ENCODE measurements around the gene DIP2C.

DIP2C gene

GRCh38 chr10:232061-232460, 457.4 kb downstream of the DIP2C start:
- DNase-seq (ENCODE audit: extremely low spot score) = no peak
- CTCF ChIA-PET = no interaction called here
- TF ChIP-seq SUZ12 (IDR thresholded peaks at IDR 0.05) = no peak
- TF ChIP-seq FOXA1 (IDR thresholded peaks at IDR 0.05) = no peak
- POLR2A ChIA-PET = no interaction called here

GRCh38 chr10:230758-231157, 458.7 kb downstream of the DIP2C start:
- TF ChIP-seq NFRKB (IDR thresholded peaks at IDR 0.05) (no peak), HDGF (IDR thresholded peaks at IDR 0.05; ENCODE audit: borderline replicate concordance) (no peak), CTBP1 (IDR thresholded peaks at IDR 0.05; ENCODE audit: borderline replicate concordance) (no peak), BHLHE40 (IDR thresholded peaks at IDR 0.05; ENCODE audit: borderline replicate concordance) (no peak), SUZ12 (IDR thresholded peaks at IDR 0.05) (no peak), FOXA1 (IDR thresholded peaks at IDR 0.05) (no peak), FOXM1 (IDR thresholded peaks at IDR 0.05; ENCODE audit: borderline replicate concordance) (no peak), ARNT (IDR thresholded peaks at IDR 0.05) (no peak), SP1 (IDR thresholded peaks at IDR 0.05) (no peak)
- peak; percentile 16 for DNase-seq (ENCODE audit: extremely low spot score)
- CTCF ChIA-PET = no interaction called here
- POLR2A ChIA-PET = no interaction called here

GRCh38 chr10:228366-228765, 461.1 kb downstream of the DIP2C start:
- no peak for DNase-seq (ENCODE audit: extremely low spot score)
- no peak for TF ChIP-seq BHLHE40 (IDR thresholded peaks at IDR 0.05; ENCODE audit: borderline replicate concordance)
- no peak for TF ChIP-seq L3MBTL2 (conservative IDR thresholded peaks at IDR 0.05)
- no peak for TF ChIP-seq SP1 (IDR thresholded peaks at IDR 0.05)
- TF ChIP-seq TARDBP (IDR thresholded peaks at IDR 0.05) = no peak
- TF ChIP-seq FOXA1 (IDR thresholded peaks at IDR 0.05) = no peak
- no peak for TF ChIP-seq FOXM1 (IDR thresholded peaks at IDR 0.05; ENCODE audit: borderline replicate concordance)
- TF ChIP-seq CTBP1 (IDR thresholded peaks at IDR 0.05; ENCODE audit: borderline replicate concordance) = no peak
- TF ChIP-seq ARNT (IDR thresholded peaks at IDR 0.05) = no peak
- TF ChIP-seq SUZ12 (IDR thresholded peaks at IDR 0.05) = no peak
- TF ChIP-seq NFRKB (IDR thresholded peaks at IDR 0.05) = no peak
- no peak for TF ChIP-seq LEF1 (IDR thresholded peaks at IDR 0.05; ENCODE audit: borderline replicate concordance)
- no peak for TF ChIP-seq ZNF384 (IDR thresholded peaks at IDR 0.05)
- no peak for TF ChIP-seq ELF4 (IDR thresholded peaks at IDR 0.05)
- POLR2A ChIA-PET = no interaction called here
- CTCF ChIA-PET = no interaction called here

- ChIA-PET CTCF (no interaction called here), POLR2A (no interaction called here)
- DNase-seq (ENCODE audit: extremely low spot score) = no peak
- TF ChIP-seq CTBP1 (IDR thresholded peaks at IDR 0.05; ENCODE audit: borderline replicate concordance) (no peak), PKNOX1 (IDR thresholded peaks at IDR 0.05) (no peak)
Measured at GRCh38 chr10:227014-227413, 462.5 kb downstream of the DIP2C start.

- DNase-seq (ENCODE audit: extremely low spot score) = no peak
- TF ChIP-seq HDGF (IDR thresholded peaks at IDR 0.05; ENCODE audit: borderline replicate concordance) (no peak), CTBP1 (IDR thresholded peaks at IDR 0.05; ENCODE audit: borderline replicate concordance) (no peak), L3MBTL2 (conservative IDR thresholded peaks at IDR 0.05) (no peak), ZNF384 (IDR thresholded peaks at IDR 0.05) (no peak), LEF1 (IDR thresholded peaks at IDR 0.05; ENCODE audit: borderline replicate concordance) (no peak), SUZ12 (IDR thresholded peaks at IDR 0.05) (no peak), FOXK2 (IDR thresholded peaks at IDR 0.05) (no peak), BHLHE40 (IDR thresholded peaks at IDR 0.05; ENCODE audit: borderline replicate concordance) (no peak), FOXA1 (IDR thresholded peaks at IDR 0.05) (no peak)
- CTCF ChIA-PET = no interaction called here
- POLR2A ChIA-PET = no interaction called here
Measured at GRCh38 chr10:226018-226417, 463.4 kb downstream of the DIP2C start.

- CTCF ChIA-PET = no interaction called here
- POLR2A ChIA-PET = no interaction called here
- no peak for DNase-seq (ENCODE audit: extremely low spot score)
- TF ChIP-seq FOXK2 (IDR thresholded peaks at IDR 0.05) = no peak
- no peak for TF ChIP-seq ZNF384 (IDR thresholded peaks at IDR 0.05)
- no peak for TF ChIP-seq FOXM1 (IDR thresholded peaks at IDR 0.05; ENCODE audit: borderline replicate concordance)
- TF ChIP-seq FOXA1 (IDR thresholded peaks at IDR 0.05) = no peak
- TF ChIP-seq LEF1 (IDR thresholded peaks at IDR 0.05; ENCODE audit: borderline replicate concordance) = no peak
- TF ChIP-seq SP1 (IDR thresholded peaks at IDR 0.05) = no peak
- no peak for TF ChIP-seq TARDBP (IDR thresholded peaks at IDR 0.05)
- no peak for TF ChIP-seq SUZ12 (IDR thresholded peaks at IDR 0.05)
- TF ChIP-seq ELF4 (IDR thresholded peaks at IDR 0.05) = no peak
- TF ChIP-seq NFRKB (IDR thresholded peaks at IDR 0.05) = no peak
- TF ChIP-seq L3MBTL2 (conservative IDR thresholded peaks at IDR 0.05) = no peak
- no peak for TF ChIP-seq ARNT (IDR thresholded peaks at IDR 0.05)
- TF ChIP-seq CTBP1 (IDR thresholded peaks at IDR 0.05; ENCODE audit: borderline replicate concordance) = no peak
- no peak for TF ChIP-seq BHLHE40 (IDR thresholded peaks at IDR 0.05; ENCODE audit: borderline replicate concordance)
- TF ChIP-seq HDGF (IDR thresholded peaks at IDR 0.05; ENCODE audit: borderline replicate concordance) = no peak
- no peak for TF ChIP-seq PKNOX1 (IDR thresholded peaks at IDR 0.05)
Measured at GRCh38 chr10:224571-224970, 464.9 kb downstream of the DIP2C start.

Data from HEK293T (cell line).